ENCODE results near the gene RECQL5.

The RECQL5 gene

GRCh38 chr17:75697651-75698291 lies 30.8 kb upstream of the RECQL5 start:
- no peaks in the 10 kb centered on the region for H3K9me3 ChIP-seq (ENCODE audit: control insufficient read depth in 1 of 2, low read length in 2 of 2)
- peak overlapping the region; percentile 88 for H3K27ac ChIP-seq (ENCODE audit: low read depth, low read length)
- peaks cover 72 to 73% of the 10 kb centered on the region in 2 donors for H3K4me1 ChIP-seq (ENCODE audit: control insufficient read depth in 1 of 2, insufficient read depth in 2 of 2, low read length in 2 of 2)
- peak overlapping the region; percentile 36 to 40 for H3K4me3 ChIP-seq (ENCODE audit: low read depth in 1 of 2, low read length in 2 of 2)
- H3K27me3 ChIP-seq (ENCODE audit: control insufficient read depth in 1 of 2, insufficient read depth in 2 of 2, low read length in 2 of 2): no peaks in the 10 kb centered on the region
- peak overlapping the region; percentile 57 to 65 for H3K9ac ChIP-seq (ENCODE audit: low read depth in 1 of 2, low read length in 2 of 2)
- H3K36me3 ChIP-seq (ENCODE audit: control insufficient read depth in 1 of 2, insufficient read depth in 2 of 2, low read length in 2 of 2): peaks cover 18 to 58% of the 10 kb centered on the region in 2 donors

GRCh38 chr17:75695830-75696271 lies 28.9 kb upstream of the RECQL5 start:
- no peaks in the 10 kb centered on the region for H3K27me3 ChIP-seq (ENCODE audit: control insufficient read depth in 1 of 2, insufficient read depth in 2 of 2, low read length in 2 of 2)
- H3K27ac ChIP-seq (ENCODE audit: low read depth, low read length): peak overlapping the region; percentile 62
- H3K4me1 ChIP-seq (ENCODE audit: control insufficient read depth in 1 of 2, insufficient read depth in 2 of 2, low read length in 2 of 2): peaks cover 82 to 87% of the 10 kb centered on the region in 2 donors
- peak overlapping the region; percentile 8 to 32 for H3K9ac ChIP-seq (ENCODE audit: low read depth in 1 of 2, low read length in 2 of 2)
- H3K36me3 ChIP-seq (ENCODE audit: control insufficient read depth in 1 of 2, insufficient read depth in 2 of 2, low read length in 2 of 2): peaks cover 3 to 42% of the 10 kb centered on the region in 2 donors
- no peaks in the 10 kb centered on the region for H3K9me3 ChIP-seq (ENCODE audit: control insufficient read depth in 1 of 2, low read length in 2 of 2)
- no peak overlapping the region for H3K4me3 ChIP-seq (ENCODE audit: low read depth in 1 of 2, low read length in 2 of 2)

DNA sequence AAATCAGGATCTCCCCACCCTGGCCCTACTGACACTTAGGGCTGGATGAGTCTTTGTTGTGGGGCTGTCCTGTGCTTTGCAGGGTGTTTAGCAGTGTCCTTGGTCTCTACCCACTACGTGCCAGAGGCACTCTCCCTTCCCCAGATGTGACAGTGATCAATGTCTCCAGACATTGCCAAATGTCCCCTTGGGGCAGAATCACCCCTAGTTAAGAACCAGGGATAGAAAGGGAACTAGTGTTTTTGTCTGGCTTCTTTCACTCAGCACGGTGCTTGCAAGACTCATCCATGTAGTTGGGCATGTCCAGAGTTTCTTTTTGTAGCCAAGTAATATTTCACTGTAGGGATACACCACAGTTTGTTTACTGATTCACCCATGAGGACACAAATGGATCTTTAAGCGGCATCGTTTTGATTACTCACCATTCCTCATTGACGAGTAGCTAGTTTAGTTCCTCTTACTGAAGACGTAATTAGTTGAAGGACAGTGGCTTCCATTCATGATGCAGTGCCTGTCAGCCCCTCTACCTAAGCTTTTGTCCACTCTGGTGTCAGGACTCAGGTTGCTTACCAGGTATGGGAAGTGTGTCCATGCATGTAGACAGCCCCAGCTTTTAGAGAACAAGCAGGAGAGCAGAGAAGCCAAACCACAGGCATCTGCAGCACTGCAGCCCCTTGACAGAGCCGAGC lies 28.3 kb upstream of the RECQL5 start:
- Histone ChIP-seq H3K36me3 (ENCODE audit: control insufficient read depth in 1 of 2, insufficient read depth in 2 of 2, low read length in 2 of 2) (peaks cover 0 to 41% of the 10 kb centered on the region in 2 donors), H3K4me1 (ENCODE audit: control insufficient read depth in 1 of 2, insufficient read depth in 2 of 2, low read length in 2 of 2) (peaks cover 82 to 87% of the 10 kb centered on the region in 2 donors), H3K27ac (ENCODE audit: low read depth, low read length) (peak overlapping the region; percentile 62)

DNA sequence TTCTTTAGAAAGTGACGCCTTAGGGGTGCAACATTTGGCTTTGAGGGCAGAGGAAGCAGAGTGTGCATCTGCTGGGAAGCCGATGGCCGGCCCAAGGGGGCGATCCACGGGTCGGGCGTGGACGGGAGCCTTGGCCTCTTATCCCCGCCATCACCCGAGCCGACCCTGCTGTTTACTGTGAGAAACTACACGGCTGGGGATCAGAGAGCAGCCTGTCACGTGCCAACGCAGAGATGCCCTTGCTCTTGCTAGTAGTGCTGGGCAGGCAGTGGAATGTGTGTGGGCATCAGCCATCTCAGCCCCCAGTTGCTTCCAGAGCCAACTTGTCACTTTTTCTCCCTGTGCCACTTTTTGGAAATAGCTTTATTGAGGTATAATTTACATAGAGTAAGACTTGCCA lies 27.6 kb upstream of the RECQL5 start:
- H3K4me3 ChIP-seq (ENCODE audit: low read depth in 1 of 2, low read length in 2 of 2): no peak overlapping the region
- H3K27ac ChIP-seq (ENCODE audit: low read depth, low read length): peak overlapping the region; percentile 67
- no peak overlapping the region for H3K9ac ChIP-seq (ENCODE audit: low read depth in 1 of 2, low read length in 2 of 2)
- H3K4me1 ChIP-seq (ENCODE audit: control insufficient read depth in 1 of 2, insufficient read depth in 2 of 2, low read length in 2 of 2): peaks cover 80 to 85% of the 10 kb centered on the region in 2 donors
- H3K36me3 ChIP-seq (ENCODE audit: control insufficient read depth in 1 of 2, insufficient read depth in 2 of 2, low read length in 2 of 2): peaks cover 0 to 36% of the 10 kb centered on the region in 2 donors
- H3K27me3 ChIP-seq (ENCODE audit: control insufficient read depth in 1 of 2, insufficient read depth in 2 of 2, low read length in 2 of 2): no peaks in the 10 kb centered on the region
- H3K9me3 ChIP-seq (ENCODE audit: control insufficient read depth in 1 of 2, low read length in 2 of 2): no peaks in the 10 kb centered on the region

More for the DNA sequence above, 28.3 kb upstream of the RECQL5 start:
- H3K9me3 ChIP-seq (ENCODE audit: control insufficient read depth in 1 of 2, low read length in 2 of 2): no peaks in the 10 kb centered on the region
- no peaks in the 10 kb centered on the region for H3K27me3 ChIP-seq (ENCODE audit: control insufficient read depth in 1 of 2, insufficient read depth in 2 of 2, low read length in 2 of 2)
- H3K9ac ChIP-seq (ENCODE audit: low read depth in 1 of 2, low read length in 2 of 2): peak overlapping the region; percentile 8 to 32
- no peak overlapping the region for H3K4me3 ChIP-seq (ENCODE audit: low read depth in 1 of 2, low read length in 2 of 2)

- peaks cover 80 to 84% of the 10 kb centered on the region in 2 donors for H3K4me1 ChIP-seq (ENCODE audit: control insufficient read depth in 1 of 2, insufficient read depth in 2 of 2, low read length in 2 of 2)
- H3K36me3 ChIP-seq (ENCODE audit: control insufficient read depth in 1 of 2, insufficient read depth in 2 of 2, low read length in 2 of 2): peaks cover 0 to 36% of the 10 kb centered on the region in 2 donors
- H3K9me3 ChIP-seq (ENCODE audit: control insufficient read depth in 1 of 2, low read length in 2 of 2): no peaks in the 10 kb centered on the region
- H3K9ac ChIP-seq (ENCODE audit: low read depth in 1 of 2, low read length in 2 of 2): peak overlapping the region in 1 of 2 donors; percentile 28
- H3K27me3 ChIP-seq (ENCODE audit: control insufficient read depth in 1 of 2, insufficient read depth in 2 of 2, low read length in 2 of 2): no peaks in the 10 kb centered on the region
- no peak overlapping the region for H3K4me3 ChIP-seq (ENCODE audit: low read depth in 1 of 2, low read length in 2 of 2)
- peak overlapping the region; percentile 67 for H3K27ac ChIP-seq (ENCODE audit: low read depth, low read length)
Measured at GRCh38 chr17:75693500-75694481, 26.8 kb upstream of the RECQL5 start.

- Histone ChIP-seq H3K36me3 (ENCODE audit: control insufficient read depth in 1 of 2, insufficient read depth in 2 of 2, low read length in 2 of 2) (peaks cover 0 to 38% of the 10 kb centered on the region in 2 donors), H3K9ac (ENCODE audit: low read depth in 1 of 2, low read length in 2 of 2) (no peak overlapping the region), H3K27me3 (ENCODE audit: control insufficient read depth in 1 of 2, insufficient read depth in 2 of 2, low read length in 2 of 2) (no peaks in the 10 kb centered on the region), H3K4me3 (ENCODE audit: low read depth in 1 of 2, low read length in 2 of 2) (no peak overlapping the region), H3K9me3 (ENCODE audit: control insufficient read depth in 1 of 2, low read length in 2 of 2) (no peaks in the 10 kb centered on the region), H3K27ac (ENCODE audit: low read depth, low read length) (no peak overlapping the region), H3K4me1 (ENCODE audit: control insufficient read depth in 1 of 2, insufficient read depth in 2 of 2, low read length in 2 of 2) (peaks cover 80 to 84% of the 10 kb centered on the region in 2 donors)
Measured at GRCh38 chr17:75692976-75693375, 26.0 kb upstream of the RECQL5 start.

- Histone ChIP-seq H3K4me3 (ENCODE audit: low read depth in 1 of 2, low read length in 2 of 2) (no peak overlapping the region), H3K27me3 (ENCODE audit: control insufficient read depth in 1 of 2, insufficient read depth in 2 of 2, low read length in 2 of 2) (no peaks in the 10 kb centered on the region), H3K9ac (ENCODE audit: low read depth in 1 of 2, low read length in 2 of 2) (peak overlapping the region; percentile 13 to 48), H3K27ac (ENCODE audit: low read depth, low read length) (no peak overlapping the region), H3K9me3 (ENCODE audit: control insufficient read depth in 1 of 2, low read length in 2 of 2) (no peaks in the 10 kb centered on the region), H3K4me1 (ENCODE audit: control insufficient read depth in 1 of 2, insufficient read depth in 2 of 2, low read length in 2 of 2) (peaks cover 76 to 82% of the 10 kb centered on the region in 2 donors), H3K36me3 (ENCODE audit: control insufficient read depth in 1 of 2, insufficient read depth in 2 of 2, low read length in 2 of 2) (peaks cover 0 to 41% of the 10 kb centered on the region in 2 donors)
Measured at GRCh38 chr17:75691801-75692626, 25.1 kb upstream of the RECQL5 start.

GRCh38 chr17:75691371-75691791 lies 24.4 kb upstream of the RECQL5 start:
- no peak overlapping the region for H3K4me3 ChIP-seq (ENCODE audit: low read depth in 1 of 2, low read length in 2 of 2)
- no peaks in the 10 kb centered on the region for H3K27me3 ChIP-seq (ENCODE audit: control insufficient read depth in 1 of 2, insufficient read depth in 2 of 2, low read length in 2 of 2)
- no peaks in the 10 kb centered on the region for H3K9me3 ChIP-seq (ENCODE audit: control insufficient read depth in 1 of 2, low read length in 2 of 2)
- H3K9ac ChIP-seq (ENCODE audit: low read depth in 1 of 2, low read length in 2 of 2): peak overlapping the region; percentile 13 to 48
- peaks cover 0 to 41% of the 10 kb centered on the region in 2 donors for H3K36me3 ChIP-seq (ENCODE audit: control insufficient read depth in 1 of 2, insufficient read depth in 2 of 2, low read length in 2 of 2)
- peaks cover 76 to 82% of the 10 kb centered on the region in 2 donors for H3K4me1 ChIP-seq (ENCODE audit: control insufficient read depth in 1 of 2, insufficient read depth in 2 of 2, low read length in 2 of 2)
- no peak overlapping the region for H3K27ac ChIP-seq (ENCODE audit: low read depth, low read length)

DNA sequence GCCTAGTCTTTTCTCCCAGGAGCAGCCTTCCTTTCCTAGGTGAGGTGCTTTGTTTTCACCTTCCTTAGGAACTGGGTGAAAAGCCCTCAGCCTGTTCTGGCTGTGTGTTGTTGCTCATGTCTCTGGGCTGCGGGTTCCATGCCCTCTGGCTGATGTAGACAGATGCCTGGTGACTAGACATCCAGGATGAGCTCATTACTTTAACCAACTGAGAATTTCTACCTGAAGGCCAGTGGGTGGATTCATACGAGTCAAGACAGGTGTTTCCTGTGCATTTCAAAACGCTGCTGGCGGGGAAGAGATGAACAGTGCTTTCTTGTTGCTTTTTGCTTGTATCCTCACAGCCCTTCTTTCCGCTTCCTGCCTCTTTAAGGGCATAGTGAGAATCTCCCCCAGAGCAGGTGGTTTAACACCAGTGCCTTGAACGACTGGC lies 22.5 kb upstream of the RECQL5 start:
- no peak overlapping the region for H3K4me3 ChIP-seq (ENCODE audit: low read depth in 1 of 2, low read length in 2 of 2)
- no peak overlapping the region for H3K9ac ChIP-seq (ENCODE audit: low read depth in 1 of 2, low read length in 2 of 2)
- peak overlapping the region; percentile 22 for H3K27ac ChIP-seq (ENCODE audit: low read depth, low read length)
- H3K27me3 ChIP-seq (ENCODE audit: control insufficient read depth in 1 of 2, insufficient read depth in 2 of 2, low read length in 2 of 2): no peaks in the 10 kb centered on the region
- H3K4me1 ChIP-seq (ENCODE audit: control insufficient read depth in 1 of 2, insufficient read depth in 2 of 2, low read length in 2 of 2): peaks cover 74 to 82% of the 10 kb centered on the region in 2 donors
- peaks cover 0 to 30% of the 10 kb centered on the region in 2 donors for H3K36me3 ChIP-seq (ENCODE audit: control insufficient read depth in 1 of 2, insufficient read depth in 2 of 2, low read length in 2 of 2)
- no peaks in the 10 kb centered on the region for H3K9me3 ChIP-seq (ENCODE audit: control insufficient read depth in 1 of 2, low read length in 2 of 2)
